HG03469 (cell line): Measurements from ENCODE around the gene C1GALT1.
"Not testable (repeated sequence)": the region's sequence is repeated elsewhere in the genome, so short reads cannot be mapped to it uniquely, and the experiment has no call there.

ENCODE experiments used
- ATAC-seq: cut with Tn5 transposase; IDR thresholded peaks from one replicate; pipeline ENCODE4 v1.9.1; 2021; ENCODE audit warnings: mild to moderate bottlenecking, moderate library complexity, moderate number of reproducible peaks; ENCODE audit not compliant: unreplicated experiment

C1GALT1 gene

DNA sequence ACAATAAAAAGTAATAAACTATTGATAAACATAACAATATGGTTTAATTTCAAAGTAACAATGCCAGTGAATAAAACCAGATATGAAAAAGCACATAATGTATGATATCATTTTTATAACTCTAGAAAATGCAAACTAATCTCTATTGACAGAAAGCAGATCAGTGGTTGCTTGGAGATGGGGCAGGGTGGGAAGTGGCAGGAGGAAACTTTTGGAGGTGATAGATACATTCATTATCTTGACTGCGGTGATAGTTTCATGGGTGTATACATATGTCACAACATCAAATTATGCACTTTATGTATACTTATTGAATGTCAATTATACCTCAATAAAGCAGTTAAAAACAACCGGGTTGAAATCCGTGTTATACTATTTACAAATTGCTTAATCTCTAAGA, 16.0 kb upstream of the C1GALT1 start:
- no peak for ATAC-seq

DNA sequence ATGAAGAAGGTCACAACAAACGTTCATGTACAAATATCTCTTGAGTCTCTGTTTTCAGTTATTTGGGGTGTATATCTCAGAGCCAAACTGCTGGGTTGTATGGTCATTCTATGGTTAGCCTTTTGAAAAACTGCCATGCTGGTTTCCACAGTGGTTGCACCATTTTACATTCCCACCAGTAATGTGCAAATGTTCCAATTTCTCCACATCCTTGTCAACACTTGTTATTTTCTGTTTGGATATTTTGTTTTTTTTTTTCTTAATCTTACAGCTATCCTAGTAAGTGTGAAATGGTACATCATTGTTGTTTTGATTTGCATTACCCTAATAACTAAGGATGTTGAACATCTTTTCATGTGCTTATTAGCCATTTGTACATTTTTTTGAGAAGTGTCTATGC, 13.0 kb upstream of the C1GALT1 start:
- no peak for ATAC-seq

DNA sequence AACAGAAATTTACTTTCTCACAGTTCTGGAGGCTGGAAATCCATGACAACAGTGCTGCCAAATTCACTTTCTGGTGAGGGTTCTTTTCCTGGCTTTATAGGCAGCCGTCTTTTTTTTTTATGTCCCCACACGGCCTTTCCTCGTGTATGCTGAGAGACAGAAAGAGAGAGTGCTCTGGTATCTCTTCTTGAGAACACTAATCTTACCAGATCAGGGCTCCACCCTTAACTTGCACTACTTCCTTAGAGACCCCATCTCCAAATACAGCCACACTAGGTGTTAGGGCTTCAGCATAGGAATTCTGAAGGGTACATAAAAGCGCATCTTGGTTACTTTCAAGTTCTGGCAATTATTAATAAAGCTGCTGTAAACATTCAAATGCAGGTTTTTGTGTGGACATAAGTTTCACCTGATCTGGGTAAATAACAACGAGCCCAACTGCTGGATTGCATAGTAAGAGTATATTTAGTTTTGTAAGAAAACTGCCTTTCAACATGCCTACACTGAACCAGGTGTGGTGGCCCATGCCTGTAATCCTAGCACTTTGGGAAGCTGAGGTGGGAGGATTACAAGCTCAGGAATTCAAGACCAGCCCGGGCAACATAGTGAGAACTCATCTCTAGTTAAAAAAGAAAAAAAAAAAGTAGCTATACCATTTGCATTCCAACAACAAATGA, 8.2 kb upstream of the C1GALT1 start:
- no peak for ATAC-seq

DNA sequence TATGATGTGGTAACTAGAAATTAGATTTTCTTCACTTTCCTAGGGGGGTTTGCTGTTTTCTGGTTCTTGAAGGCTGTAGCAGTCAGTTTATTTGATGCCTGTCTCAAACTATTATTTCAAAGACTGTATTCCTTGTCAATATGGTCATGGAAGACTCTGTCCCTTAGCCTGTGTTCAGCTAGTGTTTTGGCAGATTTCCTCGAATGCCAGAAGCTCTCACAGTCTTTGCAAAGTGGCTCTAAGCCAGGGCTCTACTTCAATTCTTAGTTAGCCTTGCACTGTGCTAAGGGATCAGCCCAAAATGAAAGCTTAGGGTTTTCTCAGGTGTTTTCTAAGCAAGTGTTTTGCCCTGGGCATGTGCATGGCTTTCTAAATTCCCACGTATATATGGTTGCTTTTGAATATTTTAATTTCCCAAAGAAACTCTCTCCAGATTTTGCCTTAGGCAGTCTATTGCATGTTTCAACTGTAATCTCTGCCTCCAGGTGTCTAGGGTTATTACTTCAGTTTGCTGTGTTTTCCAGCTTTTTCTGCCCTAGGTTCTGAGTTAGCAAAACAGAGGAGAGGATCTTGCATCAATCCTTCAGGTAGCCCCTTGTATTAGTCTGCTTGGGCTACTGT, 7.2 kb upstream of the C1GALT1 start:
- ATAC-seq, result no peak

DNA sequence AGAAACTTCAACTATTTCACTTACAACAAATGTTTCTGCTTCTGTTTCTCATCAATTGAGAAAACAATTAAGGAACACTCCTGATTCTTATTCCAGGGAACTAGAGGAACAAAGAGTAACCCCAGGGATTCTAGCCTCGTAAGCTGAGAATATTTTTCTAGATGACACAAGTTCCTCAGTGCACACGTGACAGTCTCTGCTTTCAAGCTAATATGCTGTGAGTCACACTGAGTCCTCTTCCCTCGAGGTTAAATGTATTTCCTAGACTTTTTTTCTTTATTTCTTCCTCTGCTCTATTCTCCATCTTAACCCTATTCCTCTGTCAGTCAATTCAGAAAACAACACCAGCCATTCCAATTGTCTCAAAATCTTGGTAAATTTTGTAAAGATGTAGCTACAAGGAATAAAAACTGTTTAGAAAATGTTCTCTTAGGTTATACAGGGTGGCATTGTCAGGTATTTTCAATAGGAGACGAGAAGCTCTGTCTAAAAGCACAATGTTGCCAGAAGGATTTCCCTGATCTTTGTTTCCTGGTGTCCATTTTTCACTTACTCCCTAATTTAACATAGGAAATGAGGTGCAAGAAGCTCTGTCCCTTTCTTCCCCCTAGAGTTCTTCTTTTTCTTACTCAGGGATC, 5.8 kb upstream of the C1GALT1 start:
- ATAC-seq, result no peak

DNA sequence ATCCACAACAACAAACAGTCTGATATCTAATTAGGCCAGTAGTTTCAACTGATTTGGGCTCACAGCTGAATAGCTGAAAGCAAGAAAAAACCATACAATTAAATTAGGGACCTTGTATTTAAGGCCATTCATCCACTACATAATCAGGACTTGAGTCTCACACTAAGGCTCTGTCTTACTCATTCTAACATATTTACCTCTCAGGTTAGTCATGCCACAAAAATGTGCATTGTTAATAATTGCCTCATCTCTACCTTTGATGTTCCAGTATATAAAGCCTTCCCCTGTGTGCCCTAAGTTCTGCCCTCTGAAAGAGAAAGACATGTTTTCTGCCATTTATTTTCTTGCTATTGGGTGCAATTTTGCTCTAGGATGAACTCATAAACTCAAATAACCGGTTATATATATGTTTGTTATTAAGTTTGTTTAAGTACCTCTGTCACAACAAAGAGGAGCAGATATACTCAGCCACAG, 5.3 kb upstream of the C1GALT1 start:
- ATAC-seq, result no peak

DNA sequence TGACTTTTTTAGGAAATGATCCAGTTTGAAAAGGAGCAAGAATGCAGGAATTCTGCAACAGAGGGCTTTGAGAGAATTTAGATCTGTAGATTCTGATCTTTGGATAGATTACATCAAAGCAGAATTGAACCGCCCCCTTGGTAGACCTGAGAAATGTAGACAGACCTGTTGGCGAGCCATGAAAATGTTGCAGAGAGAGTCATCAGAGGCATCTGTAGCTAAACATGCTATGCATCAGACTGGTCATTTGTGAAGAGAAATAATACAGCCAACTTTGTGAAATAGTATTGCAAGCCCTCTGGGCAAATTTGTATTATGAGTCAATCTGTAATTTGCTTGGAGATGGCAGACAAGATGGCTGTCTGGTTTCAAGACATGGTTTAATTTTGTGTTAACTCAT, 4.3 kb upstream of the C1GALT1 start:
- ATAC-seq, result no peak

DNA sequence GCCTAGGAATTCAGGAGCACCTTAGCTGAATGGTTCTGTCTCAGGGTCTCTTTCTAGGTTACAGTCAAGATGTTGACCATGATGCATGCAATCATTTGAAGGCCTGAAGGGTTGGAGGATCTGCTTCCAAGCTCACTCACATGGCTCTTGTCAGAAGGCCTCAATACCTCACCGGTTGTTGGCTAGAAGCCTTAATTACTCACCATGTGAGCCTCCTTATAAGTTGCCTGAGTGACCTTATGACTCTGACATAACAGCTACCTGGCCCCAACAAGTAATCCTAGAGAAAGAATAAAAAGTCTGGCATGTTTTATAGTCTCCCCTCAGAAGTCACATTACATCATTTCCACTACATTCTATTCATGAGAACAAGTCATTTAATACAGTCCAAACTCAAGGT, 3.4 kb upstream of the C1GALT1 start:
- ATAC-seq, result no peak

DNA sequence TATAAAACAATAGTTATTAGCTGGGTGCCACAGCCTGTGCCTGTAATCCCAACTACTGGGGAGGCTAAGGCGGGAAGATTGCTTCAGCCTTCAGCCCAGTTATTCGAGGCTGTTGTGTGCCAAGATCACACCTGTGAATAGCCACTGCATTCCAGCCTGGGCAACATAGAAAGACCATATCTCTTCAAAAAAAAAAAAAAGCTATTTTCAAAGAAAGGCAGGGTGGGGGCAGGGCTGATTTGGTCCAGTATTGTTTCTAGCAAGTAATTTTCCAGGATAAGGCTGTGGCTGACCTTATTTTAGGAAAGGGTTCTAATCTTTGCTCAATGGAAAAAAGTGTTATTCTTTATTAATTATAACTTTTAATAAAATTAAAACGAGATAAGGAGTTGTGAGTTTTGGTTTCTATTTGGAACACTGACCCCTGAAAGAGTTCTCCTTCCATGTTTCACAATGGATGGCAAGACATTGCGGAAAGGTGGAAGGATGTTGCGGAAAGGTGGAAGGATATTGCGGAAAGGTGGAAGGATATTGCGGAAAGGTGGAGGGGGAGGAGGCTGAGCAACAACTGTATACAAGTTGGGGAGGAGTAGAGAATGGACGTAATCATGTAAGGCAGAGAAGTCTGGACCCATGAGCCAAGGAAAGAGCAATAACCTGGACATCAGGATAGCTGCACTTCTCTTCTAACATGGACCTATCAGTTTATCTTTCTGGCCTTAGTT, 1.5 kb upstream of the C1GALT1 start:
- ATAC-seq, result no peak

DNA sequence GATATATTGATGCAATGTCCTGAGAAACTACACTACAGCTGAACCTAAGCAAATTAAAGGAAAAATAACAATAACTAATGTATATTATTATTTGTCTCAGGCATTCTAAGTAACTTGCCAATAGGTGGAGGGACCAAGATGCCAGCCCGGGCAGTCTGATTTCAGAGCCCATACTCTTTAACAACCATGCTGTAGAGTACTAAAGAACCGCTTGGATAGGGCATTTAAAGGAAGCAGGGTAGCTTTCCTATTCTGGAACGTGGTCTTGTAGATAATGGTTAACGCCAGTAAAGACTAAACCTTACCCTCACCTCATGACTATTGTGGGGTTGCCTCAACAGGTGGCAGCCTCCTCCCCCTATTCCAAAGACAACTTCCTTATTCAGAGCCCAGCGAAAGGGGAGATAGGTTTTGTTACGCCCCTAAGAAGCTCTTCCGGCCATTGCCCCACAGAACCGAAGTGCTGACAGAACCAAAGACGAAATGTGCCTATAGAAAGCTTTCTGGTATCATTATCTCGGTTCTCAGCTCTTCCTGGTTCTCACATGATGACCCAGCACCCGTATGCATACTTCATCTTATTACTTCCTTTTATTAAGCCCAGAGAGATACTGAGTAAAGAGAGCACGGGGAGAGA, 707 bp upstream of the C1GALT1 start:
- peak; percentile 31 for ATAC-seq

DNA sequence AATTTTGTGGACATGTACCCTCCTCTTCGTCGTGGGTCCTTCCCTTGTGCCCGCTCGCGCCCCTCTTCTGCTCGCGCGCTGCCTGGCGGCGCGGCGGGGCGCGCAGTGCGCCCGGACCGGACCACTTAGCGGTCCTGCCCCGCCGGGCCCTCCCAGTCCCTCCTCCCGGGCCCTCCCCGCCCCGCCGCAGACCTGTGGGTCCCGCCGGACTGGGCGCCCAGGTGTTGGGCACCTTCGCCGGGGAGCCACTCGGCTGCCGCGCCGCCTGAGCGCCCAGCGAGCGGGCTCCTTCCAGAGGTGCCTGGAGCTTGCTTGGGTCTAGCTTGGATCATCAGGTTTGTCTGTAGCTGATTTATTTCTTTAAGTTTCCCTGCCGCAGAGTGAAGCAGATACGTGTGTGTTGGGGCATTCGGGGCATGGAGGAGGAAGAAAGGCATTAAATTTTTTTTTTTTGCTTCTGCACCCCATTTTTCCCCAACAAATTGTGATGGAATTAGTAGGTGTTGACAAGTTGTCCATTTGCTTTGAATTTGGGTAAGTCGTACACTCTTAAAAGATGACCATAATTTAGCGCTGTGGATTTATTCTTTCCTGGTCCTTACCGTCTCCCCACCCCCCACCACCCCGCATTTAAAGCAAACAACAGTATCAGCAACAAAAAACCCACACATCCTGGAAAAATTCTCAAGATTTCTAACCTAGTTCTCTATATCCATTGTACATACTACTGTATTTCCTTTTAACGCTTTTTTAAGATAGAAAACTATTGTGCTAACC, 905 bp downstream of the C1GALT1 start:
- no peak for ATAC-seq

DNA sequence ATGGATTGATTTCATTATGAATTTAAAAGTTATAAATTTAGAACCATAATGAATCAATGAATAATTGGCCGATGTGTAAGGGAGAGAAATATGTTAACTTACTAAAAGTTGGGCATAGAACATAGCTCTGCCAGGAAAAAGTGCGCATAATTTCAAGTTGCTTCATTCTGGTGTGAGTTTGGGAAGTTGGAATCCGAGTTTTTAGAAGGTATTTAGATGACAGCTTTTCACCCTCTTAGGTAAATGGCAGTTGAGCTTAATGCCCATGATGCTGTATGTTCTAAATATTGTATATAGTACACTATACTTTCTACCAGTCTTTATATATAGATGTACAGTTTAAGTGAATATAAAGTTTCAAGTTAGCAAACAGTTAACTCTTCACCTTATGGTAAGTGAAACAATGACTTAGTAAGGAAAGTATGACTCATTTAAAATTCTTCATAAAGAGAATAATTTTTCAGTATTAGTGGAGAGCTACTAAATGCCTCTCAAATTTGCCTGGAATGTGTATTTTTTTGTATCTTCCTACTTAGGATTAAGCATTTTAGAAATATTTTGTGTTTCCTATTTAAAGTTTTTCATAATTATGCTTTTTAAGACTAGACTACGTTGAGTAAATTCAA, 1.6 kb downstream of the C1GALT1 start:
- ATAC-seq, result no peak

DNA sequence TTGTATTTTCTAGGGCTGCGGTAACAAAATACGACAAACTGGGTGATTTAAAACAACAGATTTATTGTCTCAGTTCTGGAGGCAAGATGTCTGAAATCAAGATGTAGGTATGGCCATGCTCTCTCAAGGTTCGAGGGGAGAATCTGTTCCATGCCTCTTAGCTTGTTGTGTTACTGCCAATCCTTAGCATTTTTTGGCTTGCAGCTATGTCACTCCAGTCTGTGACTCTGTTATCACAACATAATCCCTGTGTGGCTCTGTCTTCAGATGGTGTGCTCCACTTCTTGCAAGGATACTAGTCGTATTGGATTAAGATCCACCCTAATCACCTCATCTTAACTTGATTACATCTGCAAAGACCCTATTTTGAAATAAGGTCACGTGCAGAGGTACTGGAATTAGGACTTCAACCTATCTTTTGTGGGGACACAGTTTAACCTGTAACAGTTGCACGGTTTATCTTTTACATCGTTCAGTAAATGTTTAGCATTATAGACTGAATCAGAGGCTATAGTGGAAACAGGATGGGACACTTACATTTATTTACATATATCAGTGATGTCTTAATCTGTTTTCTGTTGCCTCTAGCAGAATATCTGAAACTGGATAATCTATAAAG, 3.1 kb downstream of the C1GALT1 start:
- no peak for ATAC-seq

DNA sequence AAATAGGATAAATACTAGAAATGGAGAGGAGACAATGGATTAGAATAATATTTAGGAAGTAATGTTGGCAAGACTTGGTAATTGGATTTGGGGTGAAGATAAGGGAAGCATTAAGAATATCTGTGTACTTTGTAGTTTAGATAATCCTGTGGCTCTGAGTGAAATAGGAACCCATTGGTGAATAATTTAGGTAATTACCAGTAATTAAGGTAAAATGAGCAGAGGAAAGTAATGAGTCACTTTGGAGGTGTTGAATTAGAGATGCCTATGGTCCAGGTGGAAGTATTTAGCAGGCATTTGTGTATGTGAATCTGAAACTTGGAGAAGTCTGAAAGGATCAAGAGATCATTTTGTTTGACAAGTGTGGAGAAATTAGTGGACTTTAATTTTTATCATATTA, 5.7 kb downstream of the C1GALT1 start:
- ATAC-seq, result no peak

DNA sequence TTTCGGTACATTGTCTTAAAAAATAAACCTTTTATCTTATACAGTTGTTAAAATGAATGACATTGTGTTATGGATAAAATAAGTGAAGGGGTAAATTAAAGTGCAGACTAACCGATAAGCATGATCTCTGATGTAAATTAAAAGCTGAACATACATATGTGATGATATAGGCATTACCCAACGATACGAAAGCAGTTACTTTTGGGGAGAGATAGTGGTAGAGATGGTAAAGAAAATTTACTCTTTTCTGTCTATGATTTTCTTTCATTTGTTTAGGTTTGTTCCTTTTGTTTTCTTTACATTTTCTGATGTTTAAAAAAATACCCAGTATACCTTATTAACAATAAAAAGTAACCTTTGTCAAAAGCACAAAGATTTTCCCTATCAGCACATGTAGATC, 6.4 kb downstream of the C1GALT1 start:
- ATAC-seq, result no peak

DNA sequence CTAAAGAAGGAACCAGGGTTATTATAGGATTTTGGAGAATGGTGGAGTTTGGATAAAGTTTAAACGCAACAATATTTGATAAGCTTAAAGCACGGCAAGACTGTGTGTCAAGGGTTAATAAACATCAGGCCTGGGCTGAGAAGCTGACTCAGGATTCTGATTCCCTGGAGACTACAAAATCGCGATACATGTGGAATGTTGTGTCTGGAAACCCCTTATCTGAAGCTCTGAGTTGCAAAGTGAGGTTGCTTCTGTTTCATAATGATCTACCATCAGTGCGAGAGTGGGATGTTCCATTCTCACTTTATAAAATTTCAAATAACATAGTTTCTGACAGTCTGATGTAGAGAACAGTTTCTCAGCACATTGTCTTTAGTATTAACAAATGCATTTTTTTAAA, 7.8 kb downstream of the C1GALT1 start:
- no peak for ATAC-seq

DNA sequence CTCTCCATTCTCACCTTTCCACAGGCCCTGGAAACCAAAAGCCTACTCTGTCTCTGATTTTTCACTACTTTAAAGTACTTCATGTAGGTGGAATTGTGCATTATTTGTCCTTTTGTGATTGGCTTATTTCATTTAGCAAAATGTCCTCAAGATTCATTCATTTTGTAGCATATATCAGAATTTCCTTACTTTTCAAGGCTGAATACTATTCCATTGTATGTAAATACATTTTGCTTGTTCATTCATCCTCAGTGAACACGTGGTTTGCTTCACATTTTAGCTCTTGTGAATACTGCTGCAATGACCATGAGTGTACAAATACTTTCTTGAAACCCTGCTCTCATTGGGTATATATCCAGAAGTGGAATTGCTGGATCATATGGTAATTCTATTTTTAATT, 8.8 kb downstream of the C1GALT1 start:
- no peak for ATAC-seq

DNA sequence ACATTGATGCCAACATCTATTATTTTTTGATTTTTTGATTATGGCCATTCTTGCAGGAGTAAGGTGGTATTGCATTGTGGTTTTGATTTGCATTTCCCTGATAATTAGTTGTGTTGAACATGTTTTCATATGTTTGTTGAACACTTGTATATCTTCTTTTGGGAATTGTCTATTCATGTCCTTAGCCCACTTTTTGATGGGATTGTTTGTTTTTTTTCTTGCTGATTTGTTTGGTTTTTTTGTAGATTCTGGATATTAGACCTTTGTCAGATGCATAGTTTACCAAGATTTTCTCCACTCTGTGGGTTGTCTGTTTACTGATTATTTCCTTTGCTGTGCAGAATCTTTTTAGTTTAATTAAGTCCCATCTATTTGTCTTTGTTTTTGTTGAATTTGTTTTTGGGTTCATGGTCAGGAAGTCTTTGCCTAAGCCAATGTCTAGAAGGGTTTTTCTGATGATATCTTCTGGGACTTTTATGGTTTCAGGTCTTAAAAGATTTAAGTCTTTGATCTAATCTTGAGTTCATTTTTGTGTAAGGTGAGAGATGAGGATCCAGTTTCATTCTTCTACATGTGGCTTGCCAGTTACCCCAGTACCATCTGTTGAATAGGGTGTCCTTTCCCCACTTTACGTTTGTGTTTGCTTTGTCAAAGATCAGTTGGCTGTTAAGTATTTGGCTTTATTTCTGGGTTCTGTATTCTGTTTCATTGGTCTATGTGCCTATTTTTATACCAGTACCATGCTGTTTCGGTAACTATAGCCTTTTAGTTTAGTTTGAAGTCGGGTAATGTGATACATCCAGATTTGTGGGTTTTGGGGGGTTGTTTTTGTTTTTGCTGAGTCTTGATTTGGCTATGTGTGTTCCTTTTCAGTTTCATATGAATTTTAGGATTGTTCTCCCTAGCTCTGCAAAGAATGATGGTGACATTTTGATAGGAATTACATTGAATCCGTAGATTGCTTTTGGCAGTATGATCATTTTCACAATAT, 10.7 kb downstream of the C1GALT1 start:
- ATAC-seq, result not testable (repeated sequence)
